Kidney epithelial cell (primary cell): ENCODE data around the gene RARB. TPM values are rescaled to one million over a fixed set of nuclear protein-coding genes. Genes with fewer than 3 reads are reported as not detected.

Experiments
- DNase-seq: peaks from one replicate; pipeline ENCODE4 v3.0.0-alpha.2; 2010; ENCODE audit warnings: low read depth
- H3K27me3 ChIP-seq: 2 replicates; pipeline ENCODE4 v1.6.0; 2011; ENCODE audit warnings: low read length; ENCODE audit not compliant: control insufficient read depth, insufficient read depth
- H3K36me3 ChIP-seq: 2 replicates; pipeline ENCODE4 v1.5.1; 2011; ENCODE audit warnings: low read length; ENCODE audit not compliant: control insufficient read depth, insufficient read depth
- H3K4me3 ChIP-seq: 2 replicates; pipeline ENCODE4 v1.5.1; 2011; ENCODE audit warnings: low read depth, mild to moderate bottlenecking, control low read depth, low read length
- total RNA-seq: library from RNA; depleted of rRNA; stranded (reverse); fragments of >200 nt; gene quantifications from 2 replicates; pipeline ENCODE4 v1.2.3, GENCODE V29; 2015
- TF ChIP-seq, protein P1 (sequence below): IDR thresholded peaks from 2 replicates; pipeline ENCODE4 v1.5.1; 2011; ENCODE audit warnings: mild to moderate bottlenecking, moderate library complexity, low read length, control low read depth, inconsistent platforms; ENCODE audit not compliant: insufficient read depth, poor library complexity, severe bottlenecking

Gene RARB
- total RNA-seq, 1 donor from 2014 or later = 3.6 TPM

DNA sequence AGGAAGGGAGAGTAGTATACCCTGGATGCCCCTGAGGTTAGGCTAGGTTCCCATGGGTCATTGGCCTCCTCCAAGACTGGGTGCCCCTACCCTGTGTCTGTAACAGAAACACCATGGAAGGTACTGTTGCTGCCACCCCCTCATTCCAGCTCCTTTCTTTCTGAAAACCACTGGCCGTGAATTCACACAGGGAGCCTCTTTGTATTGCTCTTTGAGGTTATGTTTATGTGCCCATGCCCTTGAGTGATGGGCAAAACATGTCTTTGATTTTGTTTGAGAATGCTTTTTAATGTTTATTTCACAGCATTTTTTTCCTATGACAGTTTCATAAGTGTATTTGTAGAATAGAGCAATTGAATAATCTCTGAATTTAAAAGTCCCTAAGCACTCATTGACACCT is 79.7 kb downstream of the RARB start:
- no peak for DNase-seq
- TF ChIP-seq, protein P1, sequence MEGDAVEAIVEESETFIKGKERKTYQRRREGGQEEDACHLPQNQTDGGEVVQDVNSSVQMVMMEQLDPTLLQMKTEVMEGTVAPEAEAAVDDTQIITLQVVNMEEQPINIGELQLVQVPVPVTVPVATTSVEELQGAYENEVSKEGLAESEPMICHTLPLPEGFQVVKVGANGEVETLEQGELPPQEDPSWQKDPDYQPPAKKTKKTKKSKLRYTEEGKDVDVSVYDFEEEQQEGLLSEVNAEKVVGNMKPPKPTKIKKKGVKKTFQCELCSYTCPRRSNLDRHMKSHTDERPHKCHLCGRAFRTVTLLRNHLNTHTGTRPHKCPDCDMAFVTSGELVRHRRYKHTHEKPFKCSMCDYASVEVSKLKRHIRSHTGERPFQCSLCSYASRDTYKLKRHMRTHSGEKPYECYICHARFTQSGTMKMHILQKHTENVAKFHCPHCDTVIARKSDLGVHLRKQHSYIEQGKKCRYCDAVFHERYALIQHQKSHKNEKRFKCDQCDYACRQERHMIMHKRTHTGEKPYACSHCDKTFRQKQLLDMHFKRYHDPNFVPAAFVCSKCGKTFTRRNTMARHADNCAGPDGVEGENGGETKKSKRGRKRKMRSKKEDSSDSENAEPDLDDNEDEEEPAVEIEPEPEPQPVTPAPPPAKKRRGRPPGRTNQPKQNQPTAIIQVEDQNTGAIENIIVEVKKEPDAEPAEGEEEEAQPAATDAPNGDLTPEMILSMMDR = no peak
- Histone ChIP-seq H3K4me3 (no peak overlapping the region), H3K27me3 (no peaks in the 10 kb centered on the region), H3K36me3 (no peaks in the 10 kb centered on the region)

DNA sequence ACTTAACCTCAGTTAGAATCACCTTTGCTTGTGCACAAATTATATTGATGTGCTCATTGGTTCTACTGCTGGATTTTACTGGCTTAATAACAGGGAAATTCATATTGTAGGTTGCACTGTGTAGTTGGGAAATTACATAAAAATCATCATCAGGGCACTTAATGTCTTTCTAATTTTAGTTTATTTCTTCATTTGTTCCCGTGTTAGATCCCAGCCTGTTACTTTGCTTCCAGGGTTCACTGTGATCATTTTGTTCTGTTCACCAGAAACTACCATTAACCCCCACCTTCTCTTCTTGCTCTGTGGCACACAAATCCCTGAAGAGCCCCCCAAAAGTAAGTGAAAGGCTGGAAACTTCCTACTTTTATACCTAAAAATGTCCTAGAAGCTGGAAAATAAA is 80.4 kb downstream of the RARB start:
- DNase-seq = no peak
- TF ChIP-seq, protein P1 = no peak
- no peaks in the 10 kb centered on the region for H3K27me3 ChIP-seq
- H3K36me3 ChIP-seq = no peaks in the 10 kb centered on the region
- no peak overlapping the region for H3K4me3 ChIP-seq

DNA sequence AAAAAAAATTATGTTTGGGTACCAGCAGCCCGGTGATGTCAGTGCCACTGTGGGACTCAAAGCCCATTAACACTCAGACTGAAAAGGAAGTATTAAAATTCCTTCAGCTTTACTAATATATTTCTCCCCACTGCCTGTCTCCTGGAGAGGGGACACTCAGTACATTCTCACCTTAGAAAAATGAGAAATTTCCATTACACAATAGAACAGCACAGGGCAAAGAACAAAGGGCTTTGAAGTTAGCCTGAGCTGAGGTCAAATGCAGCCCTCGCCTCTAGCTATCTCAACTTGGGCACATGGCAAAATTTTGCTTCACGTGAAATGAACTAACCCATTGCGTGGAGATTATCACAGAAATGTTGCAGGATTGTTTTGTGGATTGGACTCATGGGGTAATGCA is 80.8 kb downstream of the RARB start:
- TF ChIP-seq, protein P1 = no peak
- Histone ChIP-seq H3K4me3 (no peak overlapping the region), H3K27me3 (no peaks in the 10 kb centered on the region), H3K36me3 (no peaks in the 10 kb centered on the region)
- DNase-seq = peak; percentile 56

DNA sequence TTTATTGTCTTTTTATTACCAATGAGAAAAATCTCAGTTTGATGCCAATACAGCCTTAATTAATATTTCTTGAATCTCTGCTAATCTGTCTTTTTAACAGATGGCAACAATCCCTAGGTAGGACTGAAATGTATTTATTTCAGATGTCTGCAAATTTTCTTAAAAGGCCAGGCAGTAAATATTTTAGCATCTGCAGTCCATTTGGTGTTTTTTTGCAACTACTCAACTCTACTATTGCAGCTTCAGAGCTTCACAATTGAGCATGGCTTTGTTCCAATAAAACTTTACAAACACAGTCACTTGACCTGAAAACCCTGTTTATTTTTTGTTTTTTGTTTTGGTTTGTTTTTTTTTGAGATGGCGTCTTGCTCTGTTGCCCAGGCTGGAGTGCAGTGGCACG is 82.7 kb downstream of the RARB start:
- TF ChIP-seq, protein P1 = no peak
- no peaks in the 10 kb centered on the region for H3K36me3 ChIP-seq
- no peak for DNase-seq
- no peak overlapping the region for H3K4me3 ChIP-seq
- no peaks in the 10 kb centered on the region for H3K27me3 ChIP-seq

DNA sequence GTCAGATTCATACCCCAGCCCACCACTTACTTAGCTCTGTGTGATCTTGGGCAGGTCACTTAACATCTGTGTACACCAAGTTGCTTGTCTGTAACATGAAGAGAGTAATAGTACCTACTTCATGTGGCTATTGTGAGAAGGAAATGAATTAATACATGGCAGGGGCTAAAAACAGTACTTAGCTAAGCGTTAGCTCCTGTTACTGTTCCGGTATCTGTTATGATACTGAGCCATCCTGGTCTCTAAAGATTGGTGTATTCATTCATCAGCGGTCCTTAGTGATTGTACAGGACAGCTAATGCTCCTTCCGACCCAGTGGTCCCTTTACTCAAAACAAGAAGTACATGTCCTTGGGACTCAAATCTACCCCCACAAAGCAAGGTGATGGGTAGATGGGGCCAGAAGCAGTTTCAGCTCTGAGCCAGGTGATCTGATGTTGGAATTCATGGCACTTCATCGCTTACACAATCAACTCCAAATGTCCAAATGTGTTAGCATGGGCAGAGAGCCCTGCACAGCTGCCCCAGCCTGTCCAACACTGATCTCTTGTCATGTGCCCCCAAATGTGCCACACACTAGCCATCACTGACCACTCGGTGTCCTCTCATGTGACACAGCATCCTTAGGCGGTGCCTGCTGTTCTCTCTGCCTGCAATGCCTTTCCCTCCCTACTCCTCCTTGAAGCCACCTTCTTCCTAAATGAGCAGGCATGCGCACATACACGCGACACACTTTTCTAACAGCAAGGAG is 84.1 kb downstream of the RARB start:
- H3K27me3 ChIP-seq = no peaks in the 10 kb centered on the region
- no peaks in the 10 kb centered on the region for H3K36me3 ChIP-seq
- DNase-seq = no peak
- TF ChIP-seq, protein P1 = no peak
- H3K4me3 ChIP-seq = no peak overlapping the region
